ENCODE data around the gene IFNA13.
"Not testable (repeated sequence)": the region's sequence is repeated elsewhere in the genome, so short reads cannot be mapped to it uniquely, and the experiment has no call there.

The IFNA13 gene

DNA sequence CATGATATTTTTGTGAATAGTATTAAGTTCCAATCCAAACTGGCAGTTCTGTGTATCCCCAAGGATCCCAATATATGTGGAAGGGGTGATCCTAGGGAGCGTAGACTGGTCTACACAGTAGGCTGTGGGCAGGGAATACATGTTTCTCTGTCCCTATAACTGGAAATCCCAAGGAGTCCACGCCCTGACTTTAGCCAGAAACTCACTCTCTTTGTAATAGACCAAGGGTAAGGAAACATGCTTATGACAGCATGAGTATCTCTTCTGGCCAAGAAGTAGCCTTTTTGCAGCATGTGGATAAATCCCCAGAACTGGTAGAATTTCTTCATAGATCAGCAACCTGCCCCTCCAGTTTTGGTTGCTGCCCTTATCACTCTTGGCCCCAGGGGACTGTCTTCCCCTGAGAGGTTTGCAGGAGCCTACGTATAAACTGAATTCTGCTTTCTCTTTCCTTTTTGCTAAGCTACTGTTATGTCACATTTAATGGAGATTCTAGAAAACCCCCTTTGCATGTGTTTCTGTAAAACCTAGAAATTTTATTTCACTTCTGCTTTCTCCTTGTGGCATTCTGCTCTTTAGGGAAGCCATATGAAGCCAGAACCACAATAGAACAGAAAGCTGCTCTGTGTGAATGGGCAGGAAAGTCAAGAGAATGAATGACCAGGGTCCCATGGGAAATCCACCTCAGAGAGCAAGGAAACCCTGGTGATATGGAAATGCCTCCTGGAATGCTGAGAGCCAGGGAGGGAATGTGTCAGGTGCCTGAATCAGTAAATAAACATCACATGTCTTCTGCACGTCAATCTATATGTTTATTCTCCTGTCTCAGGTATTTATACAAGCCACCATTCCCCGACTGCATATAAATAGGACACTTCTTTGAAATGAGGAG lies 13.8 kb upstream of the IFNA13 start:
- Histone ChIP-seq H3K9ac (ENCODE audit: low read depth, low read length, poor library complexity) (no peak overlapping the region), H3K14ac (ENCODE audit: low read length) (no peak overlapping the region), H3K23ac (ENCODE audit: low read depth, low read length, poor library complexity) (no peak overlapping the region), H3K79me1 (ENCODE audit: low read depth, low read length) (no peaks in the 10 kb centered on the region), H3K36me3 (replicated peaks in 1 of 2; ENCODE audit: control insufficient read depth in 2 of 2, insufficient read depth in 2 of 2, low read length in 2 of 2) (no peaks in the 10 kb centered on the region), H2AFZ (ENCODE audit: low read length) (no peak overlapping the region), H3K18ac (ENCODE audit: low read length) (no peak overlapping the region), H3K27me3 (ENCODE audit: control insufficient read depth in 3 of 3, insufficient read depth in 3 of 3, low read depth in 1 of 3, low read length in 3 of 3) (peaks cover 0 to 3% (median 0%) of the 10 kb centered on the region in 3 experiments), H3K27ac (replicated peaks; ENCODE audit: low read length) (no peak overlapping the region), H2BK15ac (ENCODE audit: low read length) (no peak overlapping the region), H3K9me3 (replicated peaks in 1 of 2; ENCODE audit: control insufficient read depth in 2 of 2, insufficient read depth in 1 of 2, low read depth in 1 of 2, low read length in 2 of 2) (no peaks in the 10 kb centered on the region), H3K4me3 (ENCODE audit: low read length in 2 of 2) (no peak overlapping the region), H3K4me1 (ENCODE audit: control insufficient read depth in 2 of 2, insufficient read depth in 1 of 2, low read depth in 1 of 2, low read length in 2 of 2) (peaks cover 0 to 5% of the 10 kb centered on the region in 2 donors), H3K4me2 (ENCODE audit: insufficient read depth, low read length, poor library complexity, severe bottlenecking) (no peak overlapping the region), H4K91ac (ENCODE audit: low read depth, low read length, poor library complexity) (no peak overlapping the region), H2BK5ac (ENCODE audit: low read length) (no peak overlapping the region), H2BK12ac (ENCODE audit: low read length) (no peak overlapping the region), H4K8ac (ENCODE audit: low read depth, low read length) (no peak overlapping the region), H2AK5ac (ENCODE audit: low read depth, low read length) (no peak overlapping the region), H3K4ac (ENCODE audit: low read length) (no peak overlapping the region), H2BK120ac (ENCODE audit: low read depth, low read length) (no peak overlapping the region)
- no peak for DNase-seq (ENCODE audit: low spot score)
- no CpG with 5 or more reads among the region's 5 CpGs for WGBS, 2 donors (ENCODE audit: extremely low coverage in 2 of 2, insufficient read length in 2 of 2, insufficient replicate concordance in 1 of 2)

DNA sequence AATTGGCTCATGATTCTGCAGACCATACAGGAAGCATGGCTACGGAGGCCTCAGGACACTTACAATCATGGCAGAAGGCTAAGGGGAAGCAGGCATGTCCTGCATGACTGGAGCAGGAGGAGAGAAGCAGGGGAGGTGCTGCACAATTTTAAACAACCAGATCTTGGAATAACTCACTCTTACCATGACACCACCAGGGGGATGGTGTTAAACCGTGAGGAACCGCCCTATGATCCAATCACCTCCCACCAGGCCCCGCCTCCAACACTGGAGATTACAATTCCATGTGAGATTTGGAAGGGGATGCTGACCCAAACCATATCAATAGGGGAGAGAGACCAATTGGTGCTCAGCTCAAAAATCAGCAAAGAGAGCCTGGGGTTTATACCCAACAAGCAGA lies 3.6 kb upstream of the IFNA13 start:
- no CpG with 5 or more reads among the region's 4 CpGs for WGBS, 2 donors (ENCODE audit: extremely low coverage in 2 of 2, insufficient read length in 2 of 2, insufficient replicate concordance in 1 of 2)

DNA sequence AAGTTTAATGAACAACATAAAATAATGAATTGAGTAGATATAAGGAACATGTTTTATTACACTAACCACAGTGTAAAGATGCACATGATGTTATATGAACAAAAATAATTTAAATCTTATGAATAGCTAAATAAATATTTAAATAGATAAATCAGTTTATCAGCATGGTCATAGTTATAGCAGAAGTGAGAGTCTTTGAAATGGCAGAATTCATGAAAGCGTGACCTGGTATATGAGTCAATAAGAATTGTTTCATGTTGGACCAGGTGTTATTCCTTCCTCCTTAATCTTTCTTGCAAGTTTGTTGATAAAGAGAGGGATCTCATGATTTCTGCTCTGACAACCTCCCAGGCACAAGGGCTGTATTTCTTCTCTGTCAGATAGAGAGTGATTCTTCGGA lies 688 bp downstream of the IFNA13 start:
- not testable (repeated sequence) for H2BK120ac ChIP-seq (ENCODE audit: low read depth, low read length); H3K36me3 ChIP-seq (replicated peaks in 1 of 2; ENCODE audit: control insufficient read depth in 2 of 2, insufficient read depth in 2 of 2, low read length in 2 of 2)

More for the DNA sequence above, 3.6 kb upstream of the IFNA13 start:
- not testable (repeated sequence) for H3K27ac ChIP-seq (replicated peaks; ENCODE audit: low read length); H2AK5ac ChIP-seq (ENCODE audit: low read depth, low read length); H4K91ac ChIP-seq (ENCODE audit: low read depth, low read length, poor library complexity); H3K23ac ChIP-seq (ENCODE audit: low read depth, low read length, poor library complexity); H2BK120ac ChIP-seq (ENCODE audit: low read depth, low read length); H3K18ac ChIP-seq (ENCODE audit: low read length); H3K9me3 ChIP-seq (replicated peaks in 1 of 2; ENCODE audit: control insufficient read depth in 2 of 2, insufficient read depth in 1 of 2, low read depth in 1 of 2, low read length in 2 of 2); H2BK15ac ChIP-seq (ENCODE audit: low read length); H3K27me3 ChIP-seq (ENCODE audit: control insufficient read depth in 3 of 3, insufficient read depth in 3 of 3, low read depth in 1 of 3, low read length in 3 of 3); H3K4me1 ChIP-seq (ENCODE audit: control insufficient read depth in 2 of 2, insufficient read depth in 1 of 2, low read depth in 1 of 2, low read length in 2 of 2); H3K14ac ChIP-seq (ENCODE audit: low read length); H2BK12ac ChIP-seq (ENCODE audit: low read length); H3K4me2 ChIP-seq (ENCODE audit: insufficient read depth, low read length, poor library complexity, severe bottlenecking); H2AFZ ChIP-seq (ENCODE audit: low read length); H3K4ac ChIP-seq (ENCODE audit: low read length); H3K4me3 ChIP-seq (ENCODE audit: low read length in 2 of 2); H3K9ac ChIP-seq (ENCODE audit: low read depth, low read length, poor library complexity); H4K8ac ChIP-seq (ENCODE audit: low read depth, low read length); DNase-seq (ENCODE audit: low spot score); H3K79me1 ChIP-seq (ENCODE audit: low read depth, low read length); H2BK5ac ChIP-seq (ENCODE audit: low read length); H3K36me3 ChIP-seq (replicated peaks in 1 of 2; ENCODE audit: control insufficient read depth in 2 of 2, insufficient read depth in 2 of 2, low read length in 2 of 2)

DNA sequence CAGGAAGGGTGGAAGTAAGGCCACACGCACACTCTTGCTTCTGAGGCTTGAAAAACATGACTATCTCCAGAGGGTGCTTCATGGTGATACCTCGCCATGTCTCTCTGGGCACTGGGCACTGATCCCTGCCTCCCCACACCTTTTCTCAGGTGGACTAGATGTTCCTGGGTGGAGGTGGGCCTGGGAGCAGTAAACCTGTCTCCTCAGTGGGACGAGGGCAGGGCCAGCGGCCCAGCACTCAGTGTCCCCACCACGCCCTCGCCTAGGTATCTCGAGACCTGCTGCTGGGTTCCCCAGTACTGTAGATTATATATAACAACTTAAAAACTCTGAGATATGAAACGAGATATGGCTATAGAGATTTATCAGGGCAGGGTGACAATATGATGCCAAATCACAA lies 5.6 kb downstream of the IFNA13 start:
- WGBS, 2 donors (ENCODE audit: extremely low coverage in 2 of 2, insufficient read length in 2 of 2, insufficient replicate concordance in 1 of 2): no CpG with 5 or more reads among the region's 8 CpGs
- Histone ChIP-seq H2AFZ (ENCODE audit: low read length) (no peak overlapping the region), H3K36me3 (replicated peaks in 1 of 2; ENCODE audit: control insufficient read depth in 2 of 2, insufficient read depth in 2 of 2, low read length in 2 of 2) (no peaks in the 10 kb centered on the region), H3K9me3 (replicated peaks in 1 of 2; ENCODE audit: control insufficient read depth in 2 of 2, insufficient read depth in 1 of 2, low read depth in 1 of 2, low read length in 2 of 2) (no peaks in the 10 kb centered on the region), H2AK5ac (ENCODE audit: low read depth, low read length) (no peak overlapping the region), H2BK15ac (ENCODE audit: low read length) (no peak overlapping the region), H3K27ac (replicated peaks; ENCODE audit: low read length) (no peak overlapping the region), H3K9ac (ENCODE audit: low read depth, low read length, poor library complexity) (no peak overlapping the region), H4K8ac (ENCODE audit: low read depth, low read length) (no peak overlapping the region), H3K18ac (ENCODE audit: low read length) (no peak overlapping the region), H3K27me3 (ENCODE audit: control insufficient read depth in 3 of 3, insufficient read depth in 3 of 3, low read depth in 1 of 3, low read length in 3 of 3) (no peaks in the 10 kb centered on the region), H4K91ac (ENCODE audit: low read depth, low read length, poor library complexity) (no peak overlapping the region), H3K4ac (ENCODE audit: low read length) (no peak overlapping the region), H3K4me3 (ENCODE audit: low read length in 2 of 2) (no peak overlapping the region), H3K4me1 (ENCODE audit: control insufficient read depth in 2 of 2, insufficient read depth in 1 of 2, low read depth in 1 of 2, low read length in 2 of 2) (peaks cover 0 to 2% of the 10 kb centered on the region in 2 donors), H3K14ac (ENCODE audit: low read length) (no peak overlapping the region), H3K79me1 (ENCODE audit: low read depth, low read length) (no peaks in the 10 kb centered on the region), H3K23ac (ENCODE audit: low read depth, low read length, poor library complexity) (no peak overlapping the region), H2BK5ac (ENCODE audit: low read length) (no peak overlapping the region), H3K4me2 (ENCODE audit: insufficient read depth, low read length, poor library complexity, severe bottlenecking) (no peak overlapping the region), H2BK120ac (ENCODE audit: low read depth, low read length) (no peak overlapping the region), H2BK12ac (ENCODE audit: low read length) (no peak overlapping the region)
- no peak for DNase-seq (ENCODE audit: low spot score)

More for the DNA sequence above, 688 bp downstream of the IFNA13 start:
- not testable (repeated sequence) for H3K18ac ChIP-seq (ENCODE audit: low read length); H3K4me1 ChIP-seq (ENCODE audit: control insufficient read depth in 2 of 2, insufficient read depth in 1 of 2, low read depth in 1 of 2, low read length in 2 of 2); H3K14ac ChIP-seq (ENCODE audit: low read length); H3K9ac ChIP-seq (ENCODE audit: low read depth, low read length, poor library complexity); H4K8ac ChIP-seq (ENCODE audit: low read depth, low read length); H2BK15ac ChIP-seq (ENCODE audit: low read length); H3K4me2 ChIP-seq (ENCODE audit: insufficient read depth, low read length, poor library complexity, severe bottlenecking); DNase-seq (ENCODE audit: low spot score); H4K91ac ChIP-seq (ENCODE audit: low read depth, low read length, poor library complexity); H2AFZ ChIP-seq (ENCODE audit: low read length); H3K27ac ChIP-seq (replicated peaks; ENCODE audit: low read length); H3K9me3 ChIP-seq (replicated peaks in 1 of 2; ENCODE audit: control insufficient read depth in 2 of 2, insufficient read depth in 1 of 2, low read depth in 1 of 2, low read length in 2 of 2); H2BK5ac ChIP-seq (ENCODE audit: low read length); H2AK5ac ChIP-seq (ENCODE audit: low read depth, low read length); H3K4ac ChIP-seq (ENCODE audit: low read length); H2BK12ac ChIP-seq (ENCODE audit: low read length); H3K4me3 ChIP-seq (ENCODE audit: low read length in 2 of 2); H3K27me3 ChIP-seq (ENCODE audit: control insufficient read depth in 3 of 3, insufficient read depth in 3 of 3, low read depth in 1 of 3, low read length in 3 of 3); H3K79me1 ChIP-seq (ENCODE audit: low read depth, low read length); H3K23ac ChIP-seq (ENCODE audit: low read depth, low read length, poor library complexity)
- WGBS, 2 donors (ENCODE audit: extremely low coverage in 2 of 2, insufficient read length in 2 of 2, insufficient replicate concordance in 1 of 2): no CpG with 5 or more reads among the region's 2 CpGs
